Stimulated activated CD4-positive, alpha-beta T cell treated with anti-CD3 and anti-CD28 coated beads, Interleukin-4, amount 100 ng/mL, for 1 hour (primary cell): ENCODE results near the gene PRSS27.

Source experiments
- DNase-seq: peaks from one replicate; pipeline ENCODE4 v3.0.0-alpha.2; 2020

The PRSS27 gene

DNA sequence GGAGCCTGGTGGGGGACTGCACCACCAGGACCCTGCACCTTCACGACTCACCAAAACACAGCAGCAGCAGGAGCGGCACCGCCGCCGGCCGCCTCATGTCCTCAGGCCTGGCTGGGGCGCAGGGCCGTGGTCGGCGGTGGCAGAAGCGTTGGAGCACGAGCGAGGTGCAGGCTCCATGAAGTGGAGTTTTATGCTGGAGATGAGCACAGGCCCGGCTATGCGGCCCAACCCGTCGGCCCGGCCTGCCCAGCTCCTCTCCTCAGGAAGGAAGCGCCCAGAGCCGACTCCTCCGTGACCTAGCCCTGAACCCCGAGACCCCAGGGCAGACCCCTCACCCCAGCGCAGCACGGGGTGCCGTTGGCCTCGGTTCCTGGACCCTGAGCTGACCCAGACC is at the start of gene PRSS27:
TSS of gene PRSS27 (minus strand) at position 161 of the 394 bp plus-strand sequence. CDS start at position 97, 64 bp downstream.
- DNase-seq = no peak

DNA sequence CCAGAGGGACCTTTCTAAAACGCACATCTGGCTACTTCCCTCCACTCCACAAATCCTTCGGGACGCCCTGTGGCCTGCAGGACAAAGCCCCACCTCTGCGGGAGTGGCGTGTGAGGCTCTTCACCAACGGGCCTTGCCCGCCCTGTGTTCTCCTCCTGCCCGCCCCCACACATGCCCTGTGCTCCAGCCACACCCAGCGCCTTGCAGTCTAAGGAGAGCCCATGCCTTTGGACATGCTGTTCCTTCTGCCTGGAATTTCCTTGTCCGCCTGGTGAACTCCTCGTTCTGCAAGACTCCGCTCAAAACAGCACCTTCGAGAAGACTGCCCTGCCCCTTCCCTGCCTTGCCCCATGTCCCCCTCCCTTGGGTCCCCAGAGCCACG is 49.6 kb upstream of the PRSS27 start:
- no peak for DNase-seq

DNA sequence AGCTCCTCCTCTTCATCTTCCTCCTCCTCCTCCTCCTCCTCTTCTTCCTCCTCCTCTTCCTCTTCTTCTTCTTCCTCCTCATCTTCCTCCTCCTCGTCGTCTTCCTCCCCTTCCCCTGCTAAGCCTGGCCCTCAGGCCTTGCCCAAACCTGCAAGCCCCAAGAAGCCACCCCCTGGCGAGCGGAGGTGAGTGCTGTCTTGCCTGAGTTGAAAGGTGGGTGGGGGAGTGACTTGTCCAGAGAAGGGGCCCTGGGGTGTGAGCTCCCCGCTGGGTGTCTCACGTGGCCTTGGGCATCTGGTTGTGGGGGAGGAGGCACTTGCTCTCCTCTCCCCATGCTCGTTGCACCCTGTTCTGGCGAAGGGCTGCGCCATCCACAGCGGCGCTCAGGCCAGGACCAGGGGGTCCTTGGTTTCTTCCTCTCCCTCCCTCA is 49.1 kb upstream of the PRSS27 start:
- DNase-seq = no peak

DNA sequence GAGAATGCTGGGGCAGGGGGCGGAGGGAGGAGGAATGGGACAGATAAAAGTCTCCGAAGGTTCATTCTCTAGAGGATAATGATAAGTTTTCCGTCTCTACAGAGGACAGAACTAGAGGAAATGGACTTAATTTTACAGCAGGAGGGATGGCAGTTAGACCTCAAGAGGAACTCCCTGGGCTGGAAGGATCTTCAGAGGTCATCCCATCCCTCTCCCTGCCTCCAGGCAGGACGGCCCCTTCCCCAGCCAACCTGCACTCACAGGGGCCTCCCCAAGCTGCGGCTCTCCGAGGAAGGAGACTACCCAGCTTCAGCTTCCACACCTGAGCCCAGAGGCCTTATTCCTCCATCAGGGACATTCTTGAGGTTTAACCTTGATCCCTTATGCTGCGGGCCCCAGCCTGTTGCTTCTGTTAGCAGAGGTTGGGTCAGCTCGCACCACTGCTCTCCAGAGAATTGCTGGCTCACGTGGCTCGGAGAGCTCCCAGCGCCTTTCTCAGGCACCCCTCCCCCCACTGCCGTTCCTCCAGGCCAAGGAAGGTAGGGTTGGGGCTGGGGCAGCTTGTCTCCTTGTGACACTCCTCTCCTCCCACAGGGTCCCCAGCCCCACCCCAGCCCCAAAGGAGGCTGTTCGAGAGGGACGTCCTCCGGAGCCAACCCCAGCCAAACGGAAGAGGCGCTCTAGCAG is 48.5 kb upstream of the PRSS27 start:
- no peak for DNase-seq

DNA sequence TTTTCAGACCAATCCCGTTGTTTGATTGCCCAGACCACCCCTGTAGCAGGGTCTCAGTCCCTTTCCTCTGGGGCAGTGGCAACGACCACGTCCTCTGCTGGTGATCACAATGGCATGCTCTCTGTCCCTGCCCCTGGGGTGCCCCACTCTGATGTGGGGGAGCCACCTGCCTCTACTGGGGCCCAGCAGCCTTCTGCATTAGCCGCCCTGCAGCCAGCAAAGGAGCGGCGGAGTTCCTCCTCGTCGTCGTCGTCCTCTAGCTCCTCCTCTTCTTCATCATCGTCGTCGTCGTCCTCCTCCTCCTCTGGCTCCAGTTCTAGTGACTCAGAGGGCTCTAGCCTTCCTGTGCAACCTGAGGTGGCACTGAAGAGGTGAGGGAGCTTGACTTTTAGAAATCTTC is 47.9 kb upstream of the PRSS27 start:
- no peak for DNase-seq

DNA sequence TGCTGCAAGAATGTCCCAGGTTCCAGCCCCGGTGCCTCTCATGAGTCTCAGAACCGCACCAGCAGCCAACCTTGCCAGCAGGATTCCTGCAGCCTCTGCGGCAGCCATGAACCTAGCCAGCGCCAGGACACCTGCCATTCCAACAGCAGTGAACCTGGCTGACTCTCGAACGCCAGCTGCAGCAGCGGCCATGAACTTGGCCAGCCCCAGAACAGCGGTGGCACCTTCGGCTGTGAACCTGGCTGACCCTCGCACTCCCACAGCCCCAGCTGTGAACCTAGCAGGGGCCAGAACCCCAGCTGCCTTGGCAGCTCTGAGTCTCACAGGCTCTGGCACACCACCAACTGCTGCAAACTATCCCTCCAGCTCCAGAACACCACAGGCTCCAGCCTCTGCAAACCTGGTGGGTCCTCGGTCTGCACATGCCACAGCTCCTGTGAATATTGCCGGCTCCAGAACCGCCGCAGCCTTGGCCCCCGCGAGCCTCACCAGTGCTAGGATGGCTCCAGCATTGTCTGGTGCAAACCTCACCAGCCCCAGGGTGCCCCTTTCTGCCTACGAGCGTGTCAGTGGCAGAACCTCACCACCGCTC is 47.2 kb upstream of the PRSS27 start:
- no peak for DNase-seq

DNA sequence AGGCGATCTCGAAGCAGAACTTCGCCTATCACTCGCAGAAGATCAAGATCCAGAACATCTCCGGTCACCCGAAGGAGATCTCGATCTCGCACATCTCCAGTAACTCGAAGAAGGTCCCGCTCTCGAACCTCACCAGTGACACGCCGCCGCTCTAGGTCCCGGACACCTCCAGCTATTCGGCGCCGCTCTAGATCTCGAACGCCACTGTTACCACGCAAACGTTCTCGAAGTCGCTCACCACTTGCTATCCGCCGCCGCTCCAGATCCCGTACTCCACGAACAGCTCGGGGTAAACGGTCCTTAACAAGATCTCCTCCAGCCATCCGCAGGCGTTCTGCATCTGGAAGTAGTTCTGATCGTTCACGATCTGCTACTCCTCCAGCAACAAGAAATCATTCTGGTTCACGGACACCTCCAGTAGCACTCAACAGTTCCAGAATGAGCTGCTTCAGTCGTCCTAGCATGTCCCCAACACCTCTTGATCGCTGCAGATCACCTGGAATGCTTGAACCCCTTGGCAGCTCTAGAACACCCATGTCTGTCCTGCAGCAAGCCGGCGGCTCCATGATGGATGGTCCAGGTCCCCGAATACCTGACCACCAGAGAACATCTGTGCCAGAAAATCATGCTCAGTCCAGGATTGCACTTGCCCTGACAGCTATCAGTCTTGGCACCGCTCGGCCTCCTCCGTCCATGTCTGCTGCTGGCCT is 46.6 kb upstream of the PRSS27 start:
- DNase-seq = no peak

DNA sequence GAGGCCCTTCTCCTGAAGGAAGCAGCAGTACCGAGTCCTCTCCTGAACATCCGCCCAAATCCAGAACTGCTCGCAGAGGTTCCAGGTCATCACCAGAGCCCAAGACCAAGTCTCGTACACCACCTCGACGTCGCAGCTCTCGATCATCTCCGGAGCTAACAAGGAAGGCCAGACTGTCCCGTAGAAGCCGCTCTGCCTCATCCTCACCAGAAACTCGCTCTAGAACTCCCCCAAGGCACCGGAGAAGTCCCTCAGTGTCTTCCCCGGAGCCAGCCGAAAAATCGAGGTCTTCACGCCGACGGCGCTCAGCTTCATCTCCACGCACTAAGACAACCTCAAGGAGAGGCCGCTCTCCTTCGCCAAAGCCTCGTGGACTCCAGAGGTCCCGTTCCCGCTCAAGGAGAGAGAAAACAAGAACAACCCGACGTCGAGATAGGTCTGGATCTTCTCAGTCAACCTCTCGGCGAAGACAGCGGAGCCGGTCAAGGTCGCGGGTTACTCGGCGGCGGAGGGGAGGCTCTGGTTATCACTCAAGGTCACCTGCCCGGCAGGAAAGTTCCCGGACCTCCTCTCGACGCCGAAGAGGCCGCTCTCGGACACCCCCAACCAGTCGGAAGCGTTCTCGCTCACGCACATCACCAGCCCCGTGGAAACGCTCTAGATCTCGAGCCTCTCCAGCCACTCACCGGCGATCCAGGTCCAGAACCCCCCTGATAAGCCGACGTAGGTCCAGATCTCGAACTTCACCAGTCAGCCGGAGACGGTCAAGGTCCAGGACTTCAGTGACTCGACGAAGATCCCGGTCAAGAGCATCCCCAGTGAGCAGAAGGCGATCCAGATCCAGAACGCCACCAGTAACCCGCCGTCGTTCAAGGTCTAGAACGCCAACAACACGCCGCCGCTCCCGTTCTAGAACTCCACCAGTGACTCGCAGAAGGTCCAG is 45.7 kb upstream of the PRSS27 start:
- no peak for DNase-seq

DNA sequence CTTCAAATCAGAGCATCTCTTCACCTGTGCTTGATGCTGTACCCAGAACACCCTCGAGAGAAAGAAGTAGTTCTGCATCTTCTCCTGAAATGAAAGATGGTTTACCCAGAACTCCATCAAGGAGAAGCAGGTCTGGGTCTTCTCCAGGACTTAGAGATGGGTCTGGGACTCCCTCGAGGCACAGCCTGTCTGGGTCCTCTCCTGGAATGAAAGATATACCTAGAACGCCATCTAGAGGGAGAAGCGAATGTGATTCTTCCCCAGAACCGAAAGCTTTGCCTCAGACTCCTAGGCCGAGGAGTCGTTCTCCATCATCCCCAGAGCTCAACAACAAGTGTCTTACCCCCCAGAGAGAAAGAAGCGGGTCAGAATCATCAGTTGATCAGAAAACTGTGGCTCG is 44.7 kb upstream of the PRSS27 start:
- DNase-seq = no peak

DNA sequence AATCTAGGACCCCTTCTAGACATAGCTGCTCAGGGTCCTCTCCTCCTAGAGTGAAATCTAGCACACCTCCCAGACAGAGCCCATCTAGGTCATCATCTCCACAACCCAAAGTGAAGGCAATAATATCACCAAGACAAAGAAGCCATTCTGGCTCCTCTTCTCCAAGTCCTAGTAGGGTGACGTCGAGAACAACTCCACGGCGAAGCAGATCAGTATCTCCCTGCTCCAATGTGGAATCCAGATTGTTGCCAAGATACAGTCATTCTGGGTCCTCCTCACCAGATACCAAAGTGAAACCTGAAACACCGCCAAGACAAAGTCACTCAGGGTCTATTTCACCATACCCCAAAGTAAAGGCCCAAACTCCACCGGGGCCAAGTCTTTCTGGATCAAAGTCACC is 43.1 kb upstream of the PRSS27 start:
- no peak for DNase-seq

DNA sequence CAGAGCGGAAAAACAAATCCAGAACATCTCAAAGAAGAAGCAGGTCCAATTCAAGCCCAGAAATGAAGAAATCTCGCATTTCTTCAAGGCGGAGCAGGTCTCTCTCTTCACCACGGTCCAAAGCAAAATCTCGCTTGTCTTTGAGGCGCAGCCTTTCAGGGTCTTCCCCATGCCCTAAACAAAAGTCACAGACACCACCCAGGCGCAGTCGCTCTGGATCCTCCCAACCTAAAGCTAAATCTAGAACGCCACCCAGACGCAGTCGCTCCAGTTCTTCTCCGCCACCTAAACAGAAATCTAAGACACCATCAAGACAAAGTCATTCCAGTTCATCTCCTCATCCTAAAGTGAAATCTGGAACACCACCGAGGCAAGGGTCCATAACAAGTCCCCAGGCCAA is 42.7 kb upstream of the PRSS27 start:
- no peak for DNase-seq

DNA sequence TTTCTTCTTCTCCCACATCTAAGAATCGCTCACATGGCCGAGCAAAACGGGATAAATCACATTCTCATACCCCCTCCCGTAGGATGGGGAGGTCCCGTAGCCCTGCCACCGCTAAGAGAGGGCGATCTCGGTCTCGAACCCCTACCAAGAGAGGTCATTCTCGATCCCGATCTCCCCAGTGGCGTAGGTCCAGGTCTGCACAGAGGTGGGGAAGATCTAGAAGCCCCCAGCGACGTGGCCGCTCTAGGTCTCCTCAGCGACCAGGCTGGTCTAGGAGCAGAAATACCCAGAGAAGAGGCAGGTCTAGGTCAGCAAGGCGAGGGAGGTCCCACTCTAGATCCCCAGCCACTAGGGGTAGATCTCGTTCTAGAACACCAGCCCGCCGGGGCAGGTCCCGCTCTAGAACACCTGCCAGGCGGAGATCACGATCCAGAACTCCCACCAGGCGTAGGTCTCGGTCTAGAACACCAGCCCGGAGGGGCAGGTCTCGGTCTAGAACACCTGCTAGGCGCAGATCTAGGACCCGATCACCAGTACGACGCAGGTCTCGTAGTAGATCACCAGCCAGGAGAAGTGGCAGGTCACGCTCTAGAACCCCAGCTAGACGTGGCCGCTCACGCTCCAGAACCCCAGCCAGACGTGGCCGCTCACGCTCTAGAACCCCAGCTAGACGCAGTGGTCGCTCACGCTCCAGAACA is 42.0 kb upstream of the PRSS27 start:
- no peak for DNase-seq

DNA sequence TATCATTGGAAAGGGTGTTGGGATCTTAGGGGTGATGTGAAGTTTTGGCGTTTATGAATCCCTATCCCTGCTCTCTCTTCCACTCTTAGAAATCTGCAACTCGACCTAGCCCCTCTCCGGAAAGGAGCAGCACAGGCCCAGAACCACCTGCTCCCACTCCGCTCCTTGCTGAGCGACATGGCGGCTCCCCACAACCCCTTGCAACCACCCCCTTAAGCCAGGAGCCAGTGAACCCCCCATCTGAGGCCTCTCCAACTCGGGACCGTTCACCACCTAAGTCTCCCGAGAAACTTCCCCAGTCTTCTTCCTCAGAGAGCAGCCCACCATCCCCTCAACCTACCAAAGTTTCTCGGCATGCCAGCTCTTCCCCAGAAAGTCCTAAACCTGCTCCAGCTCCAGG is 41.4 kb upstream of the PRSS27 start:
- no peak for DNase-seq

DNA sequence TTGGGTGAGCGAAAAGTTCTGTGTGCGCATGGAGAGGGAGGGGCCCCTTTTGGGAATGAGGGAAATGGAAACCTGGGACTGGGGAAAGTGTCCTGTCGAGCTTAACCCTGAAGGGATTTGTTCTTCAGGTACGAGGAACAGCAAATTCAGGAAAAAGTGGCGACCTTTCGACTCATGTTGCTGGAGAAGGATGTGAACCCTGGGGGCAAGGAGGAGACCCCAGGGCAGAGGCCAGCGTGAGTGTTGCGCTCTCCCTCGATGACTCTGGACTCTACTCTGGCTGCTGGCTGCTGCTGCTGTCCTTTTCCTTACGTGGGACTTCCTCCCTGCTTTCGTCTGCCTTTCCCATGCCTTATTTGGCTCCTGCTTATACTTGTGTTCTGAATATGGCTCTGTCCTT is 37.3 kb upstream of the PRSS27 start:
- no peak for DNase-seq

DNA sequence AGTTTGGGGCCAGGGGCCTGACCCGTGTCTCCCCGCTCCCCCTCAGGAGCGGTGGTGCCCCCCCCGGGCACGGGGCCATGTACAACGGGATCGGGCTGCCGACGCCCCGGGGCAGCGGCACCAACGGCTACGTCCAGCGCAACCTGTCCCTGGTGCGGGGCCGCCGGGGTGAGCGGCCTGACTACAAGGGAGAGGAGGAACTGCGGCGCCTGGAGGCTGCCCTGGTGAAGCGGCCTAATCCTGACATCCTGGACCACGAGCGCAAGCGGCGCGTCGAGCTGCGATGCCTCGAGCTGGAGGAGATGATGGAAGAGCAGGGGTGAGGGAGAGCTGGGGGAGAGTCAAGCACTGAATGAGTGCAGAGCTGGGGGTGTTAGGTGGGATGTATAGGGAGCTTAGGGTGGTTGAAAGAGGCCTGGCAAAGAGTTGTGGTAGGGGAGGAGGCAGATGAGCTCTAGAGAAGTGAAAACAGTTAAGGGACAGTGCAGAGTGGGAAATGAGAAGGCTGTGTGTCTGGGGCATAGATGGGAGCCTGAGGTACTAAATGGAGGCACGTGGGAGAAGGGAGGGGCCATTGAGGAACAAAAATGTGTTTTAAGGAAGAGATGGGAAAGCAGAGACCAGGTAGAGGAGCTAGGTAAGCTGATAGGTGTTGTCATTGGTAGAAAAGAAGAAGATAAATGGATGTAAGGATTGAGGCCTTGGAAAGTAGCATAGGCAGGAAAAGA is 36.4 kb upstream of the PRSS27 start:
- DNase-seq = no peak

DNA sequence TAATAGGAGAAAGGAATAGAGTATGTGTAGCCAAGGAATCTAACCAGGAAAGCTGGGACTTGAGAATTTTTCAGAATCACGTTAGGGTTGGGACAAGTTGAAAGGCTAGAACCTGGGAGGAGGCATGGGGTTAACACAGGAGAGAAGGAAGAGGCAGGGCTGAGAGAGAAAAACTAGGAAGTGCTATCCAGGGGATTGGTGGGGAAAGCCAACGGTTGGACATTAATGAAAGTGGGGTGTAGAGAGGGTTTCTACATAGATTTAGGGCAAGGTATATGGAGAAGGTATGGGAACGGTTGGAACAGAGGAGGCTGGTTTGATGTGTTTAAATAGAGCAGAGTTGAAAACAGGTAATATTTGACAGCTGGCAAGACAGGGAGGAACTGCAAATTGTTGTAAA is 35.1 kb upstream of the PRSS27 start:
- DNase-seq = no peak

DNA sequence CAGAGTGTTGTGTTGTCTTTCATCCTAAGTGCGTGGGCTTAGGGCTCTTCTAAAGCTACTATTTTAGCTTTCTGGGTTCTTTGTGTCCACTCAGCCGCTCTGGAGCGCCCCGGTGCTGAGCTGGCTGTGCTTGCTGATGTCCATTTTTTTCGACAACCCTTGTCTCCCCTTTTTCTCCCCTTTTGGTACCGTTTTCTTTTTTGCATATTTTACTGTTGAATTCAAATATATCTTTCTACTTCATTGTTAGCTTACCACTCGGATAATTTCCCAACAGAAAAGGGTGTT is 33.7 kb upstream of the PRSS27 start:
- no peak for DNase-seq

DNA sequence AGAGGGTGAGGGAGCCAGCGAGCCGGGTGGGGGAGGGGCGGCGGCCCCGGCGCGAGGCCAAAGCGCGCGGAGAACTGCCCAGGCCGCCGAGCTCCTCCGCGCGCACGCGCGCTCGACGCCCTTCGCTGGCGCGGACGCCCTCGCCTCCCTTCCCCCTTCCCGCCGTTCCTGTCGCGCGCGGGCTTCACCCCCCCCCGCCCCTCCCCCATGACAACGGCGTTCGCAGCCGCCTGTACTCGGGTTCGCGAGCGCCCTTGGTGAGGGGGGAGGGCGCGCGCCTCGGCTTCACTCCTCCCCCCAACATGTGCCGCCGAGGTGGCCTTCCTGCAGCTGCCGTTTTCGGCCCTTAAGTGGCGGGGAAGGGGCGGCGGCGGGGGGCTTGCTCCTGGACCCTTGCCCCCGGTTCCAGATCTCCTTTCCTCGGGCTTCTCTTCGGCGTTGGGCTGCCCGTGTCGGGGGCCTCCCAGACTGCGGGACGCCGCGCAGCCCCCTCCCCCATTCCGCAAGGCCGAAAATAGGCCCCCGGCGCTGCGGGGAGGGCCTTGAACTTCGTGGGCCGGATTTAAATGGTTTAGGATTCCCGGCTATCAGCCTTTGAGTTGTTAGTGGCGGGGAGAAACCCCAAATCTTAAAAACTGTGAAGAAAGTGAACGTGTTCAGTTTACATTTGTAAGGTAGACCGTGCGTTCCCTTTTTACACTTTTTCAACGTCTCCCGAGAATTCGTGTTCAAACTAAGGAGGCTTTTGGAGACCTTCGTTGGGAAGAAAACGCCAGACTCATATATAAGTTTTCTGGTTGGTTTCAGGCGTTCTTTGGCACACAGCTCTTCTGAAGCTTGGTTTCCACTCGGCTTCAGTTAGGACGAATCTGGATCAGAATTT is 33.1 kb upstream of the PRSS27 start:
- peak; percentile 71 for DNase-seq

DNA sequence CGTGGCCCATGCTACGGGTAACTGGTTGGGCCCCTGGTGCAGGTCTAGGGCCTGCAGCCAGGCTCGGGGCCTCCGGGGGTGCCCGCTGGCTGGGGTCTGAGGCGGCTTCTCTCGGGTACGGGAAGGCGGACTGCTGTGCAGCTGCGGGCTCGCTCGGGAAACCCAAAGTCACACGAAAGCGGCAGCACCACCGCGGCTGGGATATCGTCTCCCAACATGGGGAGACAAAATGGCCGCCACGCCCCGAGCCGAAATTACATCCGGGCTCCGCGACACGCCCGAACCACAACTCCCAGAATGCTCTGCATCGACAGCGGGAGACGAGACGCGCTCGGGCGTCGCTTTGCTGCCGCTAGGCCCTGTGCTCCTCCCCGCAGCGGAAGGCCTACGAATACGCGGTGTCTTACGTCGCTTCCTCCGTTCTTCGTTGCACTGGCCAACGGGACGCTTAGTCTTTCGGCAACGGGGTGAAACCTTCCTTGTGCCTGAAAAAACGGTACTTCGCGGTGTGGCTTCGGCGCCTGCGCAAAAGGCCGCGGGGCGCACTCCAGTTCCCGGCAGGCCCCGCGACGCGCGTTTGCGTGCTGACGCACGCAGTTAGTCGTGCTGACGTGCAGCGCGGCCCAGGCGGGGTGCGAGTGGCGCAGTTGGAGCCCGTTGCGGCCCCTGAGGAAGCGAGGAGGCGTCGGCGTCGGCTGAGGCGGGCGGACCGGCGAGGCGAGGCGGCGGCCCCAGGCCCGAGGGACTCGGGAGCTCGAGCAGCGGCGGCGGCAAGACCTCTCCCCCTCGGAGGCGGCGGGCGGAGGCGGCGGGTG is 32.2 kb upstream of the PRSS27 start, which contains the start of gene SRRM2:
TSS of gene SRRM2 (plus strand) at position 604 of the 815 bp plus-strand sequence. CDS start 3,727 bp downstream, outside the sequence.
- DNase-seq = peak; percentile 92

DNA sequence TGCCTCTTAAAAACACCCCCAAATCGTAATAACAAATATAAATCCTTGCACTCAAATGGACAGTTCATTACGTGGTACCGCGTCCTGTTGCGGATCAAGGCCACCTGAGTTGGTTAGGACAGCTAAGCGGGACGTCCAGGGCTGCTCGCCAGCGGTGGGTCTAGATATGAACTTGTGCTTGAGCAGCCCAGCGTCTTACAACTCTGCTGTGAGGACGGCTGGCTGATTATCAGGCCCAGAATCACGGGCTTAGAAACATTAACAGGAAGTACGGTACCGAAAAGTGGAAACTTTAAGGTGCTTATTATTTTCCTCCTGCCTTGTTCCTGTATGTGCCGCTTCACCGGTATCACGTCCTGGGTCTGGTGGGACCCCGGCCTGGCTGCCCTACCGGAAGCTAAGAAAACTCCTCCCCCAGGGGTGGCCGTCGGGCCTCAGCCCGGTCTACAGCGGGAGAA is 31.6 kb upstream of the PRSS27 start:
- no peak for DNase-seq
